Ovary (tissue), 3 donors: Measurements from ENCODE around the gene COPB2.

Experiments used
- CTCF ChIP-seq, 3 donors: fragments of 450-650 bp in 2 of 3; fragments of 200-600 bp in 1 of 3; IDR thresholded peaks; one replicate each; pipeline versions ENCODE4 v1.5.1 to v1.8.0; 2016 to 2022; ENCODE audit warnings: antibody characterized with exemption in 3 of 3, mild to moderate bottlenecking in 1 of 3
- EP300 ChIP-seq: sonication (generic); formaldehyde crosslinking; IDR thresholded peaks from one replicate; pipeline ENCODE4 v1.6.1; 2017; ENCODE audit warnings: antibody characterized with exemption
- donor health status: DM: no; HTN: no; CAD: no.

DNA sequence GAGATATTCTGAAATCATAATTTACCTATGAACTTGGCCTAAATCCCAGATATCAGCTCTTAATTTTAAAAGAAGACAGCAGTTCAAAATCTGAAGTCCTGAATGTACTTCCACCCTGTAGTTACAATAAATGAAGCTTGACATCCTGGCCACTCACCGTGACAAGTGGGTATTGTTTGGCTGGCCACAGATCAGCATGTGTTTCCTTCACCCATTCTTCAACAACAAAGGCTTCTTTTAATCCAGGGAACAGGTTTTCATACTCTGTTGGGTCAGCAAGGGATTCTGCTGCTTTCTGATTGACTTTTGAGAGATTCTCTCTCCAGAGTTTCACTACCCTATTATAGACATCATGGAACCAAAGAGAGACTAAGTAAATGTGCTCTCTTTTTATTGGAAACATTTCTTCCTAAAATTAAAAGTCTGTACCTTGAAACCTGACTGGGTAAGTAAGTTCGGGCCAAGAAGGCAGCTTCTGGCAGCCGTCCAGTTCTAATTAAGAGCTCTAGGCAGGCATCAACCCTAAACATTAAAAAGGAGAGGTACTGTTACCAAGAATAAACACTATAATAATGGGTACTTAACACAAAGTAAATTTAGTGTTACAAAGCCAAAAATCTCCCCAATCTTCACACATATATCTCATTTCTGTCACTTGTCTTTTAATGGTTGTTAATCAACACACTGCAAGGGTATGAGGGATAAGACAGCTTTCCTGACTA is 30.4 kb downstream of the COPB2 start:
- no peak for TF ChIP-seq CTCF (IDR thresholded peaks at IDR 0.05)
- no peak for TF ChIP-seq EP300
